GM10248 (cell line): ENCODE measurements around the gene SLC22A13.
"Not testable (repeated sequence)": the region's sequence is repeated elsewhere in the genome, so short reads cannot be mapped to it uniquely, and the experiment has no call there.

Experiments used
- CTCF ChIA-PET: fragments of 300-600 bp; sonication (Branson Sonifier 250); formaldehyde crosslinking; extraction: SDS; loops from one replicate; lab custom pipeline; 2021; ENCODE audit warnings: antibody characterized with exemption; lab: Yijun Ruan, JAX
- POLR2A ChIA-PET: fragments of 350-650 bp; sonication (Branson Sonifier 250); formaldehyde crosslinking; extraction: SDS; loops from one replicate; lab custom pipeline; 2020; ENCODE audit warnings: antibody characterized with exemption; lab: Yijun Ruan, JAX
- DNase-seq: peaks from one replicate; pipeline ENCODE4 v3.0.0; 2012; ENCODE audit errors: extremely low spot score
- TF ChIP-seq, protein P1 (sequence below): IDR thresholded peaks from 2 replicates; pipeline ENCODE4 v1.5.1; 2012; ENCODE audit warnings: mild to moderate bottlenecking, low read depth; ENCODE audit errors: extremely low read depth, missing control alignments, control extremely low read depth

The SLC22A13 gene

DNA sequence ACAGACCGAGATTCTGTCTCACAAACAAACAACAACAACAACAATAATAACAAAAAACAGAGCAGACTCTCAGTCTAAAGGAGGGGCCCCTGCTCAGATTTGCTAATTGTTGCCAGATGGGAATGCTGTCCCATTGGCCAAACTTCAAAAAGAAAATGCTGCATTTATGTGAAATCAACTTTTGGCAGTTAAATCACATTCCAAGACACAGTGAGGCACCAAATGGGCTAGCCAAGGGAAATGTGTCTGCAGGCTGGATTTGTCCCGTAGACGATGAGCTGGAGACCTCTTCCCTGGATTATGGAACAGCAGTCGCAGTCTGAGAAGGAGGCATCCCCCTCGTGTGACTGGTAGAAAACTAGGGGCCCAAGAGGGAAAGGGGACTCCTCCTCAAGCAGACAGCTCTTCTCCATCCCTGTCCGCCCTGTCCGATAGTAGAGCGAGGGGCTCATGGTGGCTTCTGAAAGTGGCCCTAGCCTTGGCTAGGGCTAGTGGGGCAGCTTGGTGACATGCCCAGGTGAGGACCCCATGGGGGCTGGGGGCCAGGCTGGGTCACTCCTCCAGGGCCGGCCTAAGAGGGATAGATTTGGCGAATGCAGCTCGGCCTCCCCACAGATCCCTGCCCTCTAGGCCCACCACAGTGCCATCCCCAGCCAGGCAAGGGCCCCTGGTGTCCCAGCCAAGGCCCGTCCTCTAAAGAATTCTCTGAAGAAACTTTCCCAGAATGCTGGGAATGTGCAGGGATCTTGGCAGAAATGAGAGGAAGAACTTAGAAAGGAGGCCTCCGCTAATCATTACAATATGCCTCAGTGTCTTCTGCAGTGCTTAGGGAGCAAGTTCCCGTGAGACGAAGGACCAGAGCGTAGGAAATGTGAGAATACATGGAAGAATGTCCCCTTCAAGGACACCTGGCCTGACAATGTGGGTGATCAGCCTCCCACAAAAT, 18.5 kb downstream of the SLC22A13 start:
- no peak for DNase-seq
- TF ChIP-seq, protein P1, sequence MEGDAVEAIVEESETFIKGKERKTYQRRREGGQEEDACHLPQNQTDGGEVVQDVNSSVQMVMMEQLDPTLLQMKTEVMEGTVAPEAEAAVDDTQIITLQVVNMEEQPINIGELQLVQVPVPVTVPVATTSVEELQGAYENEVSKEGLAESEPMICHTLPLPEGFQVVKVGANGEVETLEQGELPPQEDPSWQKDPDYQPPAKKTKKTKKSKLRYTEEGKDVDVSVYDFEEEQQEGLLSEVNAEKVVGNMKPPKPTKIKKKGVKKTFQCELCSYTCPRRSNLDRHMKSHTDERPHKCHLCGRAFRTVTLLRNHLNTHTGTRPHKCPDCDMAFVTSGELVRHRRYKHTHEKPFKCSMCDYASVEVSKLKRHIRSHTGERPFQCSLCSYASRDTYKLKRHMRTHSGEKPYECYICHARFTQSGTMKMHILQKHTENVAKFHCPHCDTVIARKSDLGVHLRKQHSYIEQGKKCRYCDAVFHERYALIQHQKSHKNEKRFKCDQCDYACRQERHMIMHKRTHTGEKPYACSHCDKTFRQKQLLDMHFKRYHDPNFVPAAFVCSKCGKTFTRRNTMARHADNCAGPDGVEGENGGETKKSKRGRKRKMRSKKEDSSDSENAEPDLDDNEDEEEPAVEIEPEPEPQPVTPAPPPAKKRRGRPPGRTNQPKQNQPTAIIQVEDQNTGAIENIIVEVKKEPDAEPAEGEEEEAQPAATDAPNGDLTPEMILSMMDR: no peak
- CTCF ChIA-PET: no interaction called here
- POLR2A ChIA-PET: no interaction called here

DNA sequence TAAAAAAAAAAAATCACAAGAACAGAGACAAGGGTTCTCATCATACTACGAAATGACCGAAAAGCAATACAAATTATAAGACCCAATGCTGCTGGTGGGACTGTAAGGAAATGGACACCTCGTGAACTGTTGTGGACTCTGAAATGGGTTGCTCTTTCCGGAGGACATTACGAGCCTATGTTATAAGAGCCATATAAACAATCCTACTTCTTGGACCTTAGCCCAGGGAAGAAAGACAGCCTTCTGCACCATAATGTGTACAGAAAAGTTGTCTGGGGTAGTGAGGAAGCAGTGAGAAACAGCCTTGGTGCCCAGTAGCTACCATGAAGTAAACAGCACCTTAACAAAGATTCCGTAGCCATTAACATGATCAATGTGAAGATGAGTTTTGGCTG, 19.1 kb downstream of the SLC22A13 start:
- TF ChIP-seq, protein P1: no peak
- CTCF ChIA-PET: no interaction called here
- DNase-seq: no peak
- POLR2A ChIA-PET: no interaction called here

DNA sequence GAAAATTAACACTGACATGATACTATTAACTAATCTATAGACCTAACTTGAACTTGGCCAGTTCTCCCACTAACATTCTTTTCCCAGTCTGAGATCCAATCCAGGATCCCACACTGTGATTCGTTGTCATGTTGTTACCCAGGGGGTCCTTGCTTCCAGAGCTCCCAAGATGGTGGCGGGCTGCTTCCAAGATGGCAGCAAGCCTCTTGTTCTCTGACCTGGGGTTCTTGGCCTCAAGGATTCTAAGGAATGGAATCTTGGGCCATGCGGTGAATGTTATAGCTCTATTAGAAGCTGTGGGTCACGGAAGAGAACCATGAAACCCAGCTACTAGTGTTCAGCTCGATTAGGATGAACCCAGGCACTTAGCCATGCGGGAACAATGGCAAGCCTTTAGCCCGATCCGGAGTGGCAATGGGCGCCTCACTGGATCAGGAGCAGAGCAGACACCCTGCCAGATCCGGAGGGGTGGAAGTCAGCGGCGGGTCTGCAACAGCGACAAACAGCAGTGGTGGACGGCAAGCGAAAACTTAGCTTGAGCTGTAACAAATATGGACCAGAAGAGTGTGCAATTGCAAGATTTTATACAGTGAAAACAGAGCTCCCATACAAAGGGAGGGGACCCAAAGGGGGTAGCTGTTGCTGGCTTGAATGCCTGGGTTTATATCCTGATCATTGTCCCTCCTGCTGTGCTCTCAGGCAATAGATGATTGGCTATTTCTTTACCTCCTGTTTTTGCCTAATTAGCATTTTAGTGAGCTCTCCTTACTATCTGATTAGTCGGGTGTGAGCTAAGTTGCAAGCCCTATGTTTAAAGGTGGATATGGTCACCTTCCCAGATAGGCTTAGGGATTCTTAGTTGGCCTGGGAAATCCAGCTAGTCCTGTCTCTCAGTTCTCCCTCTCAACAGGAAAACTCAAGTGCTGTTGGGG, 23.9 kb downstream of the SLC22A13 start:
- POLR2A ChIA-PET, DNase-seq: not testable (repeated sequence)
- CTCF ChIA-PET: interaction anchor here (1.3 to 4.4 kb wide), 4 partner anchors 9 to 170 kb away, joined by 3 to 21 read pairs (median 4); no protein-coding TSS in a partner anchor

DNA sequence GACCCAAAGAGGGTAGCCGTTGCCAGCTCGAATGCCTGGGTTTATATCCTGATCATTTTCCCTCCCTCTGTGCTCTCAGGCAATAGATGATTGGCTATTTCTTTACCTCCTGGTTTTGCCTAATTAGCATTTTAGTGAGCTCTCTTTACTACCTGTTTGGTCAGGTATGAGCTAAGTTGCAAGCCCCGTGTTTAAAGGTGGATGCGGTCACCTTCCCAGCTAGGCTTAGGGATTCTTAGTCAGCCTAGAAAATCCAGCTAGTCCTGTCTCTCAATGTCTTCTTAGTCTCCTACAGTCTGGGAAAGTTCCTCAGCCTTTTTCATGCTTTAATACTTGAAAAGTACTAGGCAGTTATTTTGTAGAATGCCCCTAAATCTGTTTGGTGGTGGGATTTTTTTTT, 31.4 kb downstream of the SLC22A13 start:
- POLR2A ChIA-PET: not testable (repeated sequence)

DNA sequence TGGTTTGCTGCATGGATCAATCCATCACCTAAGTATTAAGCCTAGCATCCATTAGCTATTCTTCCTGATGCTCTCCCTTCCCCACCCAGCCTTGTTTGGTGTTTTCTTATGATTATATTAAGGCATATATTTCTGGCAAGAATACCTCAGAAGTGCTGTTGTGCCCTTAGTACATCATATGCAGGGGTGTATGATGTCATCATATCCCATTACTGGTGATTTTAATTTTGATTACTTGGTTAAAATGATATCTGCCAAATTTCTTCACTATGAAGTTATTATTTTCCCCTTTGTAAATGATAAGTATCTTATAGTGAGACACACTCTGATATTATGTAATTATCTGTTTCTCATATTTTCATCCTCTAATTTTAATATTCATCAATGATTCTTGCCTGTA, 31.9 kb downstream of the SLC22A13 start:
- CTCF ChIA-PET: interaction anchor here (0.7 to 4.5 kb wide), 25 partner anchors 10 to 354 kb away, joined by 3 to 40 read pairs (median 5); partner anchors contain the start of genes ACAA1, MYD88, OXSR1 and SLC22A14
- TF ChIP-seq, protein P1: no peak
- POLR2A ChIA-PET: no interaction called here
- DNase-seq: no peak

More for the DNA sequence above, 31.4 kb downstream of the SLC22A13 start:
- DNase-seq: not testable (repeated sequence)
- CTCF ChIA-PET: interaction anchor here (0.9 to 4.5 kb wide), 6 partner anchors 9 to 180 kb away, joined by 3 to 21 read pairs (median 8); partner anchors contain the start of genes ACAA1 and SLC22A14

DNA sequence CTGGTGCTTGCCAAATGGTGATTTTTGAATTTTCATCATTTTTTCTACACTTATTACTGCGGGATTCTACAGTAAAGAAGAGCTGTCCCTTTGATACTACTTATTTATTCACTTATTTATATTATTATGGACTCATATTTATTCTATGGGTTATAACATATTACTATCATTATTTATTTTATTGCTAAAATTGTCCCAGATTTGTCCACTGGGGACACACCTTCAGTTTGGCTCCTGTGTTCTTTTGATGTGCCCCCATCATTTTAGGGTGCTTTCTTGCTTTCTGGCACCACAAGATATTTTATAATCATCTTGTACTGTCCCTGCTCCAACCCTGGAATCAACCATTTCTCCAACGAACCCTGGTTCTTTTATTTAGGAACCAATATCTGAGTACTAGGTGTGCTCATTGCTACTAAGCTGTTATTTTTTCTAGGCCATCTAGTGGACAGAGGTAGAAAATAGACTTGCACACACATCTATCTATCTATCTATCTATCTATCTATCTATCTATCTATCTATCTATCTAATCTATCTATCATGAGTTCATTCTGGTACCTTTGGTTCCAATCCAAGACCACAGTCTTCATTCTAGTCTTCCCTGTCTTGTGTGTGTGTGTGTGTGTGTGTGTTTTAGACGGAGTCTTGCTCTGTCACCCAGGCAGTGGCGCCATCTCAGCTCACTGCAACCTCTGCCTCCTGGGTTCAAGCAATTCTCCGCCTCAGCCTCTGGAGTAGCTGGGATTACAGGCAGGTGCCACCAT, 32.5 kb downstream of the SLC22A13 start:
- ChIA-PET CTCF (interaction anchor here (0.6 to 4.5 kb wide), 25 partner anchors 10 to 388 kb away, joined by 3 to 40 read pairs (median 5); partner anchors contain the start of genes ACAA1, MYD88, OXSR1 and SLC22A14), POLR2A (no interaction called here)
- DNase-seq: peak; percentile 20
- TF ChIP-seq, protein P1: peak; percentile 38

DNA sequence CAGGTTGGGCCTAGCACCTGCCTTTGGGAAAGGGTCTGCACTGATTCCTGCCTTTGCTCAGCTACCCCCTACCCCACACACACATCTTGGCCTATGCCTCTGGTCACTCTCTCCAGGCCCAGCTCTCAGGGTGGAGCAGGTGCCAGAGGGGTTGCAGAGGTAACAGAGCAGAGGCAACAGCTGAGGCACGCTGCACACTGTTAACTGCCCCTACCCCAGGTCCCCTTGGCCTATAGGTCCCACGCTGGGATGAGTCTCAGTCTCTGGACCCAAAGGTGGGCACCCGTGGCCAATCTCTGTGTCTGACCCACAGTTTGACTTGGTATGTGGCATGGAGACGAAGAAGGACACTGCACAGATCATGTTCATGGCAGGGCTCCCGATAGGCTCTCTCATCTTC, 41.3 kb downstream of the SLC22A13 start:
- ChIA-PET POLR2A (no interaction called here), CTCF (interaction anchor here (1.2 kb wide), 1 partner anchor 37 kb away, joined by 3 read pairs; no protein-coding TSS in a partner anchor)
- DNase-seq: no peak
- TF ChIP-seq, protein P1: no peak
